ENCODE measurements around the gene ARHGAP24.

GRCh38 chr4:85591406-85592098 lies 116.6 kb downstream of the ARHGAP24 start:
- TF ChIP-seq CTCF (IDR thresholded peaks at IDR 0.05), result no peak
- no peak for TF ChIP-seq EZH2 (IDR thresholded peaks at IDR 0.05; ENCODE audit: borderline replicate concordance, insufficient read depth, low read depth, low read length, poor library complexity, severe bottlenecking)
